GM21825 (cell line): Measurements from ENCODE around the gene STAG1.
"Not testable (repeated sequence)": the region's sequence is repeated elsewhere in the genome, so short reads cannot be mapped to it uniquely, and the experiment has no call there.

ENCODE experiments used
- ATAC-seq: cut with Tn5 transposase; IDR thresholded peaks from one replicate; pipeline ENCODE4 v1.9.1; 2021; ENCODE audit warnings: mild to moderate bottlenecking, moderate library complexity; ENCODE audit not compliant: unreplicated experiment

The STAG1 gene

DNA sequence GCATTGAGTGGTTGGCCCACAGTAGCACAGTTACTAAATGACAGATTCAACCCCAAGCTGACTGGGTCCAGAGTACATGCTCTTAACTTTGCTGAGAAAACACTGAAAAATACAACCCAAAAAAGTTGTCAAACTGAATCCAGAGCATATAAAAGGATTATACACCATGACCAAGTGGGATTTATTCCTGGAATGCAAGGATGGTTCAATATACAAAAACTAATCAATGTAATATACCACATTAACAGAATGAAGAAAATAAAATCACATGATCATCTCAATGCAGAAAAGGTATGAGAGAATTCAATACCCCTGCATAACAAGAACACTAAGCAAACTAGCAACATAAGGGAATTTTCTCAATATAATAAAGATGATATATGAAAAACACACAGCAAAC, 98.5 kb downstream of the STAG1 start:
- ATAC-seq: no peak

- no peak for ATAC-seq
Measured at GRCh38 chr3:136651581-136651980, 100.6 kb downstream of the STAG1 start.

GRCh38 chr3:136650461-136650860, 101.7 kb downstream of the STAG1 start:
- ATAC-seq: no peak

DNA sequence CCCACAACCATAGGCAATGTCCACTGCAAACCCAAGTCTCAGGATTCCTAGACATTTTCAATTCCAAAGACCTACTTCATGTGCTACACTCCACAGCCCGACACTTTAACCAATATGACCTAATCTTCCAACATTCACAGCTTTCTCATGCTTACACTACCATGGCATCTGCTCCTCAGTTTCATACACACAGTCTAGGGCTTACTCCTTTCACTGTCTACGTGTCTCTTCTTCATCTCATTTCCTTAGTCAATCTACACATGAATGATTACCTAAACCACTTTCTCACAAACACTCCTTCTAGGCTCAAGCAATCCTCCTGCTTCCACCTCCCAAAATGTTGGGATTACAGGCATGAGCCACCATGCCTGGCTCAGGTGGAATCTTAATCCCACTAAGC, 106.3 kb downstream of the STAG1 start:
- ATAC-seq: peak; percentile 84

DNA sequence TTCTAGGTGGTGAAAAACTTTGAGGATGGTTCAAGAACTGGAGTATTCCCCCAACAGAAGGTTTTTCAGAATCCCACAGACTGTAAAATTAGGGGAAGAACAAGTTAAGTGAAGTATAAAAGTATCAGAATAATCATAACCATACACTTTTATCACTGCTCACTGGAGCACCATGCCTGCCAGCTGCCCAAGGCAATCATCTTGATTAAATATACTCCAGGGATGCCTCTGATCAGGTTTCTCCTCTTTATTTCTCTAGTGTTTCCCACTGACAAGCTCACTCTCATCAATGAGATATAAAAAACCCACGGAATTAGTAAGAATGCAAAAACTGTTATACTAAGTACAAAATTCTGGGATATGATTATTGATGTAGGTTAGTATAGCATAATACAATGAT, 108.0 kb downstream of the STAG1 start:
- ATAC-seq: no peak

DNA sequence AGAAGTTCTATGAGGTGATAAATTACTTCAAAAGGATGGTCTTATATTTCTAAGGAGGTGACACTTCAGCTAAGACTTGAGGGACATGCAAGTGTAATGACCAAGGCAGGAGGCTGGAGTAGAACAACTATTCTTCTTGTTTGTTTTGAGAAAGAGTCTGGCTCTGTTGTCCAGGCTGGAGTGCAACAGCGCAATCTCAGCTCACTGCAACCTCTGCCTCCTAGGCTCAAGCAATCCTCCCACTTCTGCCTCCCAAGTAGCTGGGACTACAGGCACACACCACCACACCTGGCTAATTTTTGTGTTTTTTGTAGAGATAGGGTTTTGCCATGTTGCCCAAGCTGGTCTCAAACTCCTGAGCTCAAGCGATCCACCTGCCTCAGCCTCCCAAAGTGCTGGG, 108.8 kb downstream of the STAG1 start:
- not testable (repeated sequence) for ATAC-seq

DNA sequence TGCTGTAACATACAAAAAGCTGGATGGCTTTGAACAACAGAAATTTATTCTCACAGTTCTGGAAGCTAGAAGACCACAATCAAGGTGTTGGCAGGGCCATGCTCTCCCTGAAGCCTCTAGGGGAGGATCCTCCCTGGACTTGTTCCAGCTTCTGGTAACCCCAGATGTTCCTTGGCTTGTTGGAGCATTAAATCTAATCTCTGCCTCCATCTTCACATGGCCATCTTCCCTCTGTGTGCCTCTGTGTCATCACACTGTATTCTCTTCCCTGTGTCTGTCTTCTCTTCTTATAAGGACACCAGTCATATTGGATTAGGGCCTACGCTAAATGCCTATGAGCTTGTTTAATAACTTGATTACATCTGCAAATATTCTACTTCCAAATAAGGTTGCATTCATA, 109.5 kb downstream of the STAG1 start:
- no peak for ATAC-seq

- ATAC-seq: no peak
Measured at GRCh38 chr3:136639069-136639468, 113.1 kb downstream of the STAG1 start.

DNA sequence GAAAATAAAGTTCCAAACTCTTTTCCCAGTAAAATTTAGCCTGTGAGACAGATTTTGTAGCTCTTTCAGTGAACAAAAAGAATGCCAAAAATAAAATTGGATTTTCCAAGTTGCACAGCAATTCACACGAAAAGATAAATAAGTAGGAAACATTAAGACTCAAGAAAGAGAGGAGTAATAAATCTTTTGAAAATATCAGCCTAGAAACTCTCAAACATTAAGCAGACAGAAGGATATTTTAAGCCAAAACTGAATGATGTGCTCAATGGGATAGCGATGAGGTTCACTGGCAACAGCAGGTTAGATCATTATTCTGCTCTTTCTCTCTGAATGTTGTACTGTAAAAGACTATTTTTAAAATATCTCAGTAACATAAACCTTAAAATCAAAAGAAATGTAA, 115.0 kb downstream of the STAG1 start:
- ATAC-seq: no peak

DNA sequence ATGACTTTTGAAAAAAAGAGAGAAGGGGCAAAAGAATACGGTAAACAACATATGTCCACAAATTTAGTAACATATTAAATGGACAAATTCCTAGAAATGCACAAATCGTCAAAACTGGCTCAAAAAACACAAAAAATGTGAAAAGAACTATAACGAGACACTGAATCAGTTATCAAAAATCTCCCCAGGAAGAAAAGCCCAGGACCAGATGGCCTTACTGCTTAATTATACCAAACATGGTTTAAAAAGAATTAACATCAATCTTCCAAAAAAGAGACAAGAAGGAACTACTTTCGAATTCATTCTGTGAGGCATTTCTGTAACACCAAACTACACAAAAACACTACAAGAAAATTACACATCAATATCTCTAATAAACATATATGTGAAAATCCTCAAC, 117.4 kb downstream of the STAG1 start:
- ATAC-seq: no peak

GRCh38 chr3:136632625-136633081, 119.5 kb downstream of the STAG1 start:
- ATAC-seq: no peak

- ATAC-seq: no peak
Measured at GRCh38 chr3:136631424-136631823, 120.8 kb downstream of the STAG1 start.

- no peak for ATAC-seq
Measured at GRCh38 chr3:136630915-136631314, 121.3 kb downstream of the STAG1 start.

- no peak for ATAC-seq
Measured at GRCh38 chr3:136626493-136626892, 125.7 kb downstream of the STAG1 start.

DNA sequence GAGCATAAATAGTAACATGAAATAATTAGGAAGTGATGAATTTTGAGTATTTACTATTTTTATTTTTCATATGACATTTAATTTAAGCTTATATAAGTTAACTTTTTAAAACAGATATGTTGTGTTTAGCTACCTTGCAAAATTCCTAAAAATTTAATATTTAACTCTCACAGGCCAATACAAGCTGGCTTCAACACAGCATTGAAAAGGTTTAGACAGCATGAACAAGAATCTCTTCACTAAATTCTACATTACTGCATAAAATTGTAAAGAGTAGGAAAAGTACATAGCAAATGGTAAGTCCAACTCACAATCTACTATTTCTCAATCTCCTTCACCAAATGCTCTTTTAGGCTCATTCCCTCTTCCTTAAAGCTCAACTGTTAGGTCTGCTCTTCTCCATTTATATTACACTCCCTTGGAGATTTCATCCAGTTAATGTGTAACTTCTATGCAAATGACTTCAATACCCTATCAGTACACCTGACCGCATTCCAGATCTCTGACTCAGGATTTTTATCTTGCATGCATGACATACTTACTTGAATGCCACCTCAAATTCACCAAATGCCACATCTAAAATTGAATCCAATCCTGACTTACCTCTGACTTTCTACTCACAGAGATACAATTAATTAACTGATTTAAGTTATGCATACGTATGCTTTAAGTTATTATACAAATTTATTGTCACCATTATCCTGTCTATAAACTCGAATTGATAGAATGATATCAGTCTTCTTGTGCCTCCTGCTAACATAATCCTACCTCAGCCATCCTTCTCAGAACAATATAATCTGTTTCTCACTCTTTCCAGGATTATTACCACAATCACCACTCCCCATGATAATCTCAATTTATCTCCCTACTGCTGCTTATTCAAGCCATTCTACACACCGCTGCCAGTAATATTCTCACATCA, 127.0 kb downstream of the STAG1 start:
- no peak for ATAC-seq

- ATAC-seq: no peak
Measured at GRCh38 chr3:136624371-136624770, 127.8 kb downstream of the STAG1 start.

- no peak for ATAC-seq
Measured at GRCh38 chr3:136621628-136622027, 130.6 kb downstream of the STAG1 start.

DNA sequence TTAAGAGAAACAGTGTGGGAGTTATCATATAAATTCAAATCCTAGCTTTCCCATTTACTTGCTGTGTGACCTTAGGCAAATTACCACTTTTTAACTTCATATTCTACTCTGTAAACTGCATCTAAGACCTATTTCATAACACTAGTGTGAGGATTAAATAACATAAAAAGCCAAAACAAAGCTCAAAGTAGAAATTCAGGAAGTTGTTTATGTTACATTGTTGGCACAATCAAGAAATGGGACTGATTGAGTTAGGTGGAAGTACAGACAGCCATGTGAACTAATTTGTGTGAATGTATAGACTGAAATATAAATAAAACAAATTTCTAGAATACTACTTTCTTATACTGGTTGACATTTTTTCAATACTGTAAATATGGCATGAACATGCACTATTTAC, 131.7 kb downstream of the STAG1 start:
- ATAC-seq: no peak

DNA sequence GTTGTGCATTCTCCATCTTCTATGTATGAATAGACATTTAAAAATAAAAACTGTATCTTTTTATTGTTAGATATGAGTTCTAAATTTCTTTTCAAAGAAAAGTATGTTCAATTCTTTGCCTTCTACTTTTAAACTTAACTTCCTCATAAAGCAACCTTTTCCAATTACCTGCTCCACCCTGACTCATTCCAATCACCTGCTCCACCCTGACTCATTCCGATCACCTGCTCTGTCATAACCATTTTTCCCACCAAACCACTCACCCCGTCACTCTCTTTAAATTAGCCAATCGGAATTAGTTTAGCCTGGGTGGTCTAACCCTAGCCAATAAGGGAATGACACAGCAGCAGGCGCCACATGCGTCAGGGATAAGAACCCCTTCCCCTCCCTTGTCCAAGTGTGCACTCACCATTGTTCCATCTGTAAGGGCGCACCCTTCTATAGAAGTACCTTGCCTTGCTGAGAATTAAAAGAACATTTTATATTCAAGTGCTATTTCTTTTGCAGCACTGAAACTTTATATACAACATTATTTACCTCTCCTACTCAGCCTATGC, 134.1 kb downstream of the STAG1 start:
- not testable (repeated sequence) for ATAC-seq

DNA sequence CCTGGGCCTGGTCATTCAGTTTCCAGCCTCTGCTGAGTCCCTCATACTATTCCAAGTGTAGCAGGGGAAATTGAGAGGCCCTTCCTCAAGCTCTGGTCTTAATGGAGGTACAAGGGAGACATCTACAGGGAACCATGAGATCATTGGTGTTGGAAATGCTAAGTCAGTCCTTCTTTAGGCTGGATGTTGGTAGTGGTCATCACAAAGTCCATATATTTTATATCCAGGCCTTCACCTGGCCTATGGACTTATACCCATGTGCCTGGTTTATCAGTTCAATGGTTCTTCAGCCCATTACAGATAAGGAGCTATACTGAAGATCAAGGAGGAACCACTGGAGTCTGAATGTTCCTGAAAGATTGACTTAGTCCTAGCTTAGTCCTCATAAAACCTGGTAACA, 135.0 kb downstream of the STAG1 start:
- ATAC-seq: no peak

- ATAC-seq: no peak
Measured at GRCh38 chr3:136612512-136612911, 139.7 kb downstream of the STAG1 start.

DNA sequence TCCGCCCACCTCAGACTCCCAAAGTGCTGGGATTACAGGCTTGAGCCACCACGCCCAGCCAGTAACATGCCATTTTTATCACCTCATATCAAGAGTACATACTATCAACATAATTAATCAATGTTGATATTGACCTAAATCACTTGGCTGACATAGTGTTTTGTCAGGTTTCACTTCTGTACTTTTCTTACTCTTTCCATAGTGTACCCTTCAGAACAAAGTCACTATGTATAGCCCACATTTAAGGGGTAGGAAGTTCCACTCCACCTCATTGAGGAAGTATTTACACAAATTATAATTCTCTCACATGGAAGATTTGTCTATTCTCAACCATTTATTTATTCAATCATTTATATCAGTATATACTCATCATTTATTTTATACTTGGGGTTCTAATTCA, 145.2 kb downstream of the STAG1 start:
- ATAC-seq: no peak
